Measurements from ENCODE around the gene GRM8.

GRM8 gene

DNA sequence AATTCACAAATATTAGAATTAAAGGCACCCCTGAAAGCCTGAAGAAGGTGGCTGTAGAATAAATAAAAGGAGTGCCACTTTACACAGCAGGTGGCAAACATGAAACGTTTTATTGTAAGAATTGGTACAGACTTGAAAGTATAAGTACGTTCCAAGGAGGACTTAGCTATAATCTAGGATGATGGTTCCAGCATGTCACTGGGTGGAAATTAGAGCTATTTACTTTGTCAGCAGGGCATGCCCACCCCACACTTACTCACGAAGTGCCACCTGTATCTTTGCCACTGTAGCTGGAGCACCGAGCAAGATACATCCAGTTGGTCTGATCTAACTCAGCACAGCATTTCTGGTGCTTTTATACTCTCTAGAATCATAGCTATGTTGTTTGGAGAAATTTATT, 97.8 kb downstream of the GRM8 start:
- H3K4me3 ChIP-seq (replicated peaks in 1 of 2; ENCODE audit: low read depth in 2 of 2, low read length in 2 of 2): no peak overlapping the region
- no peak for DNase-seq (ENCODE audit: low read depth in 2 of 2)
- TF ChIP-seq, protein P1, sequence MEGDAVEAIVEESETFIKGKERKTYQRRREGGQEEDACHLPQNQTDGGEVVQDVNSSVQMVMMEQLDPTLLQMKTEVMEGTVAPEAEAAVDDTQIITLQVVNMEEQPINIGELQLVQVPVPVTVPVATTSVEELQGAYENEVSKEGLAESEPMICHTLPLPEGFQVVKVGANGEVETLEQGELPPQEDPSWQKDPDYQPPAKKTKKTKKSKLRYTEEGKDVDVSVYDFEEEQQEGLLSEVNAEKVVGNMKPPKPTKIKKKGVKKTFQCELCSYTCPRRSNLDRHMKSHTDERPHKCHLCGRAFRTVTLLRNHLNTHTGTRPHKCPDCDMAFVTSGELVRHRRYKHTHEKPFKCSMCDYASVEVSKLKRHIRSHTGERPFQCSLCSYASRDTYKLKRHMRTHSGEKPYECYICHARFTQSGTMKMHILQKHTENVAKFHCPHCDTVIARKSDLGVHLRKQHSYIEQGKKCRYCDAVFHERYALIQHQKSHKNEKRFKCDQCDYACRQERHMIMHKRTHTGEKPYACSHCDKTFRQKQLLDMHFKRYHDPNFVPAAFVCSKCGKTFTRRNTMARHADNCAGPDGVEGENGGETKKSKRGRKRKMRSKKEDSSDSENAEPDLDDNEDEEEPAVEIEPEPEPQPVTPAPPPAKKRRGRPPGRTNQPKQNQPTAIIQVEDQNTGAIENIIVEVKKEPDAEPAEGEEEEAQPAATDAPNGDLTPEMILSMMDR (IDR thresholded peaks at IDR 0.05; ENCODE audit: low read depth, low read length): no peak

DNA sequence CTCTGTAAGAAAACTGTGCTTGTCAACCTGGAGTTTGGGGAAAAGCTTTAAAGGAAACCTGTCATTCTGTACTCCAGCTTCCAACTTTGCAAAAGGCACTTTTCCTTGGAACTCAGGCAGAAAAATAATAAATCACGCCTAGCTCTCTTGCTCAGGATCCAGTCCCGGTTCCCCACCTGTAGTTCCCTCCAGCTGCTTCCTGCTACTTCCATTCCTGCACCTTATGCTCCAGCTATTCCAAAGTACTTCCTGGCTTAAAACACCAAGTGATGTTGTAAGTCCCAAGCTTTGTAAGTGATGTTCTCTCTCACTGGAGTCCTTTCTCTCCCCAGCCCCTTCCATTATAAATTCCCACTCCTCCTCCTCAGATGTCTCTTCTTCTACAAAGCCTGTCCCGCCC, 98.6 kb downstream of the GRM8 start:
- DNase-seq (ENCODE audit: low read depth in 2 of 2): no peak
- TF ChIP-seq, protein P1 (IDR thresholded peaks at IDR 0.05; ENCODE audit: low read depth, low read length): no peak
- no peak overlapping the region for H3K4me3 ChIP-seq (replicated peaks in 1 of 2; ENCODE audit: low read depth in 2 of 2, low read length in 2 of 2)

DNA sequence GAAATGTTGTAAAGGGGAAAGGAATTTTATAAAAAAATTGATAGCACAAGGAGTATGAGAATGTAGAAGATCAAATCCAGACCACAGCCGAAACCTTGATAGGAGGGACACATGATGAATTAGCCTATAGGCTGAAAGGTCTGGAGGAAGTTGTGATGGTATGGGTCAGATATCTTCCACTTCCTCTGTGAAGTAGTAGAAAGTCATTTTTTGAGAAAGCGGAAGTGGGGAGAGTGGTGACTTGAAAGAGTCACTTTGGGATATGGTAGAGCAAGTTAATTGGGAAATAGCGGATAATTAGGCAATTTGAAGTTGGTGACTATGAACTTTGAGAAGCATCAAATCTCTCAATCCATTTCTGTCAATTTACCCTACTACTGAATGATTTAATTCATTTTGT, 99.4 kb downstream of the GRM8 start:
- no peak for DNase-seq (ENCODE audit: low read depth in 2 of 2)
- no peak overlapping the region for H3K4me3 ChIP-seq (replicated peaks in 1 of 2; ENCODE audit: low read depth in 2 of 2, low read length in 2 of 2)
- TF ChIP-seq, protein P1 (IDR thresholded peaks at IDR 0.05; ENCODE audit: low read depth, low read length): no peak

GRCh38 chr7:127152423-127152822, 100.3 kb downstream of the GRM8 start:
- H3K4me3 ChIP-seq (replicated peaks in 1 of 2; ENCODE audit: low read depth in 2 of 2, low read length in 2 of 2): no peak overlapping the region
- TF ChIP-seq, protein P1 (IDR thresholded peaks at IDR 0.05; ENCODE audit: low read depth, low read length): no peak
- no peak for DNase-seq (ENCODE audit: low read depth in 2 of 2)

- DNase-seq (ENCODE audit: low read depth in 2 of 2): no peak
- TF ChIP-seq, protein P1 (IDR thresholded peaks at IDR 0.05; ENCODE audit: low read depth, low read length): no peak
- H3K4me3 ChIP-seq (replicated peaks in 1 of 2; ENCODE audit: low read depth in 2 of 2, low read length in 2 of 2): no peak overlapping the region
These were observed 101.4 kb downstream of the GRM8 start for GRCh38 chr7:127151379-127151778.

- no peak for DNase-seq (ENCODE audit: low read depth in 2 of 2)
- TF ChIP-seq, protein P1 (IDR thresholded peaks at IDR 0.05; ENCODE audit: low read depth, low read length): no peak
- H3K4me3 ChIP-seq (replicated peaks in 1 of 2; ENCODE audit: low read depth in 2 of 2, low read length in 2 of 2): no peak overlapping the region
These were observed 102.2 kb downstream of the GRM8 start for GRCh38 chr7:127150543-127150942.

GRCh38 chr7:127146746-127147536, 105.8 kb downstream of the GRM8 start:
- no peak for DNase-seq (ENCODE audit: low read depth in 2 of 2)
- TF ChIP-seq, protein P1 (IDR thresholded peaks at IDR 0.05; ENCODE audit: low read depth, low read length): no peak
- no peak overlapping the region for H3K4me3 ChIP-seq (replicated peaks in 1 of 2; ENCODE audit: low read depth in 2 of 2, low read length in 2 of 2)

Measured in cardiac fibroblast (primary cell).